GM12878 (cell line): ENCODE measurements around the gene KLHL3. TPM values are rescaled to one million over a fixed set of nuclear protein-coding genes. Genes with fewer than 3 reads are reported as not detected.

Source experiments
- ATAC-seq: fragments of 200-7000 bp; cut with Tn5 transposase; 3 replicates; pipeline ENCODE4 v1.9.1; 2020; ENCODE audit warnings: mild to moderate bottlenecking, moderate library complexity
- BruUV-seq: library from RNA; stranded (reverse); fragments of 400-500 nt; replicated peaks from 2 replicates; lab custom pipeline; 2021; lab: Mats Ljungman, UMichigan
- CTCF ChIA-PET: fragments of 300-600 bp; sonication (Branson Sonifier 250); formaldehyde crosslinking; extraction: SDS; loops from one replicate; lab custom pipeline; 2021; ENCODE audit warnings: inconsistent platforms; lab: Yijun Ruan, JAX
- POLR2A ChIA-PET: fragments of 350-600 bp; formaldehyde crosslinking; extraction: SDS; loops from one replicate; lab custom pipeline; 2021; ENCODE audit warnings: inconsistent platforms; lab: Charles Lee
- RAD21 ChIA-PET: fragments of 300-600 bp; sonication (Branson Sonifier 250); formaldehyde crosslinking; loops from one replicate; lab custom pipeline; 2023; ENCODE audit warnings: antibody characterized with exemption; ENCODE audit not compliant: unreplicated experiment; lab: Charles Lee
- SMC1A ChIA-PET: fragments of 300-600 bp; sonication (Branson Sonifier 250); formaldehyde crosslinking; loops from one replicate; lab custom pipeline; 2023; ENCODE audit not compliant: unreplicated experiment, uncharacterized antibody; lab: Charles Lee
- DNase-seq: peaks from one replicate; pipeline ENCODE4 v3.0.0-alpha.2; 2011; ENCODE audit warnings: low read depth, low spot score
- FAIRE-seq: peaks from 3 replicates; lab custom pipeline; 2011; peaks lifted over from hg19 to GRCh38; lab: Jason Lieb, UNC
- H2AFZ ChIP-seq: 2 replicates; pipeline ENCODE4 v1.6.0; 2011; ENCODE audit warnings: low read depth, low read length, control low read depth; ENCODE audit not compliant: control insufficient read depth
- H3K27ac ChIP-seq: 2 replicates; pipeline ENCODE4 v1.5.1; 2011; ENCODE audit warnings: control low read depth; ENCODE audit not compliant: control insufficient read depth, insufficient read depth
- H3K27me3 ChIP-seq, 2 experiments: replicated peaks in 1 of 2; 2 replicates each; pipeline versions ENCODE4 v1.6.0 to v1.6.1; 2011; ENCODE audit warnings: low read length in 1 of 2; ENCODE audit not compliant: control insufficient read depth in 2 of 2, insufficient read depth in 2 of 2
- H3K36me3 ChIP-seq, 2 experiments: 2 replicates each; pipeline ENCODE4 v1.5.1; 2011; ENCODE audit warnings: low read length in 1 of 2; ENCODE audit not compliant: control insufficient read depth in 2 of 2, insufficient read depth in 2 of 2
- H3K4me1 ChIP-seq: 2 replicates; pipeline ENCODE4 v1.6.1; 2011; ENCODE audit warnings: mild to moderate bottlenecking, low read length, moderate library complexity, mixed read lengths; ENCODE audit not compliant: control insufficient read depth, insufficient read depth
- H3K4me2 ChIP-seq: 2 replicates; pipeline ENCODE4 v1.6.0; 2011; ENCODE audit warnings: control low read depth; ENCODE audit not compliant: control insufficient read depth, insufficient read depth
- H3K4me3 ChIP-seq: fragments of 200-600 bp; sonication (generic); 2 replicates; pipeline ENCODE4 v1.5.1; 2016
- H3K79me2 ChIP-seq: 2 replicates; pipeline ENCODE4 v1.6.0; 2011; ENCODE audit warnings: low read length; ENCODE audit not compliant: control insufficient read depth, insufficient read depth
- H3K9ac ChIP-seq: 2 replicates; pipeline ENCODE4 v1.8.0; 2011; ENCODE audit warnings: low read length, control low read depth, mixed read lengths; ENCODE audit not compliant: control insufficient read depth, insufficient read depth
- H3K9me3 ChIP-seq: replicated peaks from 3 replicates; pipeline ENCODE4 v1.5.1; 2011; ENCODE audit warnings: mild to moderate bottlenecking, low read length; ENCODE audit not compliant: control insufficient read depth, insufficient read depth
- H4K20me1 ChIP-seq: 2 replicates; pipeline ENCODE4 v1.6.0; 2011; ENCODE audit not compliant: control insufficient read depth, insufficient read depth
- BHLHE40 ChIP-seq, 2 experiments: fragments of 450-650 bp in 1 of 2; IDR thresholded peaks; 2 replicates each; pipeline ENCODE4 v1.6.1; 2011 to 2017; ENCODE audit warnings: low read depth in 2 of 2, borderline replicate concordance in 1 of 2, improper control_type of control experiment in 1 of 2, low read length in 1 of 2, mild to moderate bottlenecking in 1 of 2
- CHD4 ChIP-seq: fragments of 200-600 bp; sonication (generic); IDR thresholded peaks from 2 replicates; pipeline ENCODE4 v1.6.1; 2016; ENCODE audit warnings: mild to moderate bottlenecking
- NFIC ChIP-seq: IDR thresholded peaks from 2 replicates; pipeline ENCODE4 v1.6.1; 2012; ENCODE audit warnings: low read depth, mild to moderate bottlenecking, inconsistent platforms, low read length, moderate library complexity
- TCF12 ChIP-seq: IDR thresholded peaks from 2 replicates; pipeline ENCODE4 v1.6.1; 2011; ENCODE audit warnings: low read depth, mild to moderate bottlenecking, low read length
- WGBS: methylation state at CpG from one replicate; pipeline ENCODE4 v1.1.6; 2016; ENCODE audit warnings: low lambda C conversion rate; ENCODE audit not compliant: insufficient replicate concordance, insufficient coverage; ENCODE audit errors: missing lambda C conversion rate; 5-methylcytosine and 5-hydroxymethylcytosine counted together
- in situ Hi-C: fragments of 300-500 bp; cut with MboI; formaldehyde crosslinking; loops from 9 replicates; pipeline ENCODE4 v1.14.3; 2018; ENCODE audit warnings: mixed read lengths
- intact Hi-C: fragments of 100-400 bp; cut with micrococcal nuclease; formaldehyde crosslinking; loops from one replicate; pipeline ENCODE4 v1.14.2; 2022; ENCODE audit not compliant: unreplicated experiment
- polyA plus RNA-seq, 11 experiments: library from polyadenylated mRNA; depleted of rRNA in 4 of 11; unstranded in 6 of 11; stranded (reverse) in 5 of 11; fragments of >200 nt; fragmentation: Nextera tagmentation in 4 of 11; fragmentation: Illumina TruSeq in 1 of 11; extraction: Ambion mirVana in 4 of 11; extraction: Trizol in 1 of 11; gene quantifications; 1 replicate in 1 of 11; 2 replicates in 10 of 11; pipeline versions ENCODE4 v1.2.1 to v1.2.3, GENCODE V29; 2011 to 2016; ENCODE audit warnings: inconsistent platforms in 2 of 11, missing spikeins in 2 of 11, low read depth in 1 of 11
- total RNA-seq, 4 experiments: library from RNA; depleted of rRNA in 3 of 4; stranded (reverse); fragments of >200 nt in 3 of 4; fragmentation: Illumina TruSeq in 1 of 4; extraction: Trizol in 1 of 4; gene quantifications; 2 replicates each; pipeline versions ENCODE4 v1.2.1 to v1.2.3, GENCODE V29; 2013 to 2021
- TF ChIP-seq, protein P1 (sequence below): fragments of 450-650 bp; IDR thresholded peaks from 2 replicates; pipeline ENCODE4 v1.6.1; 2017; ENCODE audit warnings: antibody characterized with exemption, mild to moderate bottlenecking, moderate library complexity
- TF ChIP-seq, protein P2 (sequence below): fragments of 450-650 bp; IDR thresholded peaks from 2 replicates; pipeline ENCODE4 v1.6.1; 2017; ENCODE audit warnings: mild to moderate bottlenecking, low read depth, inconsistent platforms; ENCODE audit not compliant: poor library complexity, severe bottlenecking

The KLHL3 gene
- total and polyA plus RNA-seq, 10 of the 15 experiments (the other 5 are each of a cell fraction or from before 2014, with no cell fraction given) = 1.7 to 11.7 (median 5.6) TPM

DNA sequence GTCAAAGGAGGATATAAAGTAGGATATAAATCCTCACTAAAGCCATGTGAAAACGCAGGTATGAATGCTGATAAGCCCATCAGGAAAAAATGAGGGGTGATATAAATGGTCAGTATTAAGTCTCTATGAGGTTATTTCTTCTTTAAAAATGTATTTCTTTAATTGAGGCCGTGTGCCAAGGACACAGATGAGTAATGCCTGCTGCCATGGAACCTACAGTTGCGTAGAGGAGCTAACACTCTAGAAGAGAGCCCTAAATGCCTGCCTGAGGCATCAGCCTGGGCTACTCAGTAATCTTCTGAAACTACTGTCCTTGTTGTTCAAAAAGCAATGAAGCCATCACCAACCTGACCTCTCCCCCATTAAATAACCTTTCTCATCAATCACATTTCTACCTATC is 84.9 kb downstream of the KLHL3 start:
- H3K9me3 ChIP-seq = no peaks in the 10 kb centered on the region
- BruUV-seq = no TSS peak
- TF ChIP-seq CHD4 (no peak), BHLHE40 (IDR thresholded peaks at IDR 0.05; ENCODE audit: borderline replicate concordance in 1 of 2, low read depth in 2 of 2, low read length in 1 of 2) (no peak), NFIC (no peak), TCF12 (no peak)
- TF ChIP-seq, protein P1, sequence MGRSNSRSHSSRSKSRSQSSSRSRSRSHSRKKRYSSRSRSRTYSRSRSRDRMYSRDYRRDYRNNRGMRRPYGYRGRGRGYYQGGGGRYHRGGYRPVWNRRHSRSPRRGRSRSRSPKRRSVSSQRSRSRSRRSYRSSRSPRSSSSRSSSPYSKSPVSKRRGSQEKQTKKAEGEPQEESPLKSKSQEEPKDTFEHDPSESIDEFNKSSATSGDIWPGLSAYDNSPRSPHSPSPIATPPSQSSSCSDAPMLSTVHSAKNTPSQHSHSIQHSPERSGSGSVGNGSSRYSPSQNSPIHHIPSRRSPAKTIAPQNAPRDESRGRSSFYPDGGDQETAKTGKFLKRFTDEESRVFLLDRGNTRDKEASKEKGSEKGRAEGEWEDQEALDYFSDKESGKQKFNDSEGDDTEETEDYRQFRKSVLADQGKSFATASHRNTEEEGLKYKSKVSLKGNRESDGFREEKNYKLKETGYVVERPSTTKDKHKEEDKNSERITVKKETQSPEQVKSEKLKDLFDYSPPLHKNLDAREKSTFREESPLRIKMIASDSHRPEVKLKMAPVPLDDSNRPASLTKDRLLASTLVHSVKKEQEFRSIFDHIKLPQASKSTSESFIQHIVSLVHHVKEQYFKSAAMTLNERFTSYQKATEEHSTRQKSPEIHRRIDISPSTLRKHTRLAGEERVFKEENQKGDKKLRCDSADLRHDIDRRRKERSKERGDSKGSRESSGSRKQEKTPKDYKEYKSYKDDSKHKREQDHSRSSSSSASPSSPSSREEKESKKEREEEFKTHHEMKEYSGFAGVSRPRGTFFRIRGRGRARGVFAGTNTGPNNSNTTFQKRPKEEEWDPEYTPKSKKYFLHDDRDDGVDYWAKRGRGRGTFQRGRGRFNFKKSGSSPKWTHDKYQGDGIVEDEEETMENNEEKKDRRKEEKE = no peak
- TF ChIP-seq, protein P2, sequence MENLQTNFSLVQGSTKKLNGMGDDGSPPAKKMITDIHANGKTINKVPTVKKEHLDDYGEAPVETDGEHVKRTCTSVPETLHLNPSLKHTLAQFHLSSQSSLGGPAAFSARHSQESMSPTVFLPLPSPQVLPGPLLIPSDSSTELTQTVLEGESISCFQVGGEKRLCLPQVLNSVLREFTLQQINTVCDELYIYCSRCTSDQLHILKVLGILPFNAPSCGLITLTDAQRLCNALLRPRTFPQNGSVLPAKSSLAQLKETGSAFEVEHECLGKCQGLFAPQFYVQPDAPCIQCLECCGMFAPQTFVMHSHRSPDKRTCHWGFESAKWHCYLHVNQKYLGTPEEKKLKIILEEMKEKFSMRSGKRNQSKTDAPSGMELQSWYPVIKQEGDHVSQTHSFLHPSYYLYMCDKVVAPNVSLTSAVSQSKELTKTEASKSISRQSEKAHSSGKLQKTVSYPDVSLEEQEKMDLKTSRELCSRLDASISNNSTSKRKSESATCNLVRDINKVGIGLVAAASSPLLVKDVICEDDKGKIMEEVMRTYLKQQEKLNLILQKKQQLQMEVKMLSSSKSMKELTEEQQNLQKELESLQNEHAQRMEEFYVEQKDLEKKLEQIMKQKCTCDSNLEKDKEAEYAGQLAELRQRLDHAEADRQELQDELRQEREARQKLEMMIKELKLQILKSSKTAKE = no peak
- ChIA-PET RAD21 (no interaction called here), SMC1A (interaction anchor here (1.1 to 1.4 kb wide), 2 partner anchors 12 to 62 kb away, joined by 3 to 4 read pairs; no protein-coding TSS in a partner anchor), POLR2A (no interaction called here), CTCF (interaction anchor here (1.5 to 1.7 kb wide), 2 partner anchors 10 to 91 kb away, joined by 6 read pairs; no protein-coding TSS in a partner anchor)
- H3K36me3 ChIP-seq = peaks cover 0 to 5% of the 10 kb centered on the region in 2 experiments; a peak in 1 of 4 replicates
- no peaks in the 10 kb centered on the region for H4K20me1 ChIP-seq
- ATAC-seq (no peak), DNase-seq (no peak), FAIRE-seq (no peak)
- H3K79me2 ChIP-seq = no peaks in the 10 kb centered on the region
- no peak overlapping the region for H3K9ac ChIP-seq
- H3K4me1 ChIP-seq = no peaks in the 10 kb centered on the region
- H2AFZ ChIP-seq = no peak overlapping the region
- intact Hi-C loops (no loop called here), in situ Hi-C loops (no loop called here)
- no peaks in the 10 kb centered on the region for H3K27me3 ChIP-seq
- no peak overlapping the region for H3K4me3 ChIP-seq
- H3K27ac ChIP-seq = no peak overlapping the region
- H3K4me2 ChIP-seq = no peak overlapping the region
- 53% methylated on average over 3 of the region's 3 CpGs for WGBS
